ENCODE results near the gene FBLN2. TPM values are rescaled to one million over a fixed set of nuclear protein-coding genes. Genes with fewer than 3 reads are reported as not detected.
A peak's percentile ranks its signal among the peaks of the same experiment; 100 is the strongest.

FBLN2 gene
- total RNA-seq, 4 donors from 2014 or later = 6.3 to 122 (median 25.7) TPM

DNA sequence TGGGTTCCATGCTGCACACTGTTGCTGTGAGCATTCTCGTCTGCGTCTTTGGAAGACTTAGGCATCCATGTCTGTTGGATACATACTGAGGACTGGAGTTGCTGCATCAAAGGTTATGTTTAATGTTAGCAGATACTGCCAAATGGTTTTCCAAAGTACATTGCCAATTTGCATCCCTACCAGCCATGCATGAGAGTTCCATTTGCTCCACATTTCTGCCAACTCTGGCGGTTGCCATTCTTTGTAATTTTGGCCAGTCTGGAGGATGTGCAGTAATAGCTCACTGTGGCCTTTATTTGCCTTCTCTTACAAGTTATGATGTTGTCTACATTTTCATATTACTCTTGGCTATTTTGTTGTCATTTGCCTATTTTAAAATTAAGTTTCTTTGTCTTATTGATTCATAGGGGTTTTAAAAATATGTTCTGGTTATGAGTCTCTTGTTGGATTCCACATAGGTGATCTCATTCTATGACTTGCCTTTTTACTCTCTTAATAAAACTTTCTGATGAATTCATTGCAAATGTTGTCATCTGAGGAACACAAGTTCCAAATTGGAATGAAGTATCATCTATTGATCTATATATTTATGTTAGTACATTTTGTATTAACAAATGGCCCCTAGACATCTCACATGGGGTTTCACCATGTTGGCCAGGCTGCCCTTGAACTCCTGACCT, 42.1 kb downstream of the FBLN2 start:
- no peak overlapping the region for H3K27ac ChIP-seq

DNA sequence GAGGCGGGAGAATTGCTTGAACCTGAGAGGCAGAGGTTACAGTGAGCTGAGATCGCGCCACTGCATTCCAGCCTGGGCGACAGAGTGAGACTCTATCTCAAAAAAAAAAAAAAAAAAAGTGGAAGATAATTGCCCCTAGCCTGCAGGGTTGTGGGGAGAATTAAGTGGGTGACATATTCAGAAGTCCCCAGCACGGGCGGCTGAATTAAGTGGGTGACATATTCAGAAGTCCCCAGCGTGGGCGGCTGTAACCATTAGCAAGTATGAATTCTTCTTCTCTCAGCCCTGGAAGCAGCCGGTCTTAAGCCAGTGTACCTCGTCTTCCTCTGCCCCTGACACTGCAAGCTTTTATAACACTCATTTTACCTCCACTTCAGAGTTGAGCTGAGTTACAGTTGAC, 44.7 kb downstream of the FBLN2 start:
- H3K4me1 ChIP-seq = peaks cover 0 to 47% (median 5%) of the 10 kb centered on the region in 3 donors
- H3K27me3 ChIP-seq = peaks cover 0 to 6% (median 0%) of the 10 kb centered on the region in 4 donors
- H3K27ac ChIP-seq = no peak overlapping the region
- no peak overlapping the region for H3K4me3 ChIP-seq
- 81 to 84% methylated on average over 6 to 8 of the region's 10 CpGs for WGBS, 2 donors
- TF ChIP-seq POLR2A (IDR thresholded peaks at IDR 0.05) = no peak
- TF ChIP-seq, protein P1, sequence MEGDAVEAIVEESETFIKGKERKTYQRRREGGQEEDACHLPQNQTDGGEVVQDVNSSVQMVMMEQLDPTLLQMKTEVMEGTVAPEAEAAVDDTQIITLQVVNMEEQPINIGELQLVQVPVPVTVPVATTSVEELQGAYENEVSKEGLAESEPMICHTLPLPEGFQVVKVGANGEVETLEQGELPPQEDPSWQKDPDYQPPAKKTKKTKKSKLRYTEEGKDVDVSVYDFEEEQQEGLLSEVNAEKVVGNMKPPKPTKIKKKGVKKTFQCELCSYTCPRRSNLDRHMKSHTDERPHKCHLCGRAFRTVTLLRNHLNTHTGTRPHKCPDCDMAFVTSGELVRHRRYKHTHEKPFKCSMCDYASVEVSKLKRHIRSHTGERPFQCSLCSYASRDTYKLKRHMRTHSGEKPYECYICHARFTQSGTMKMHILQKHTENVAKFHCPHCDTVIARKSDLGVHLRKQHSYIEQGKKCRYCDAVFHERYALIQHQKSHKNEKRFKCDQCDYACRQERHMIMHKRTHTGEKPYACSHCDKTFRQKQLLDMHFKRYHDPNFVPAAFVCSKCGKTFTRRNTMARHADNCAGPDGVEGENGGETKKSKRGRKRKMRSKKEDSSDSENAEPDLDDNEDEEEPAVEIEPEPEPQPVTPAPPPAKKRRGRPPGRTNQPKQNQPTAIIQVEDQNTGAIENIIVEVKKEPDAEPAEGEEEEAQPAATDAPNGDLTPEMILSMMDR (IDR thresholded peaks at IDR 0.05) = no peak
- intact Hi-C loops (cut with DNase I) = no loop called here
- H3K36me3 ChIP-seq = no peaks in the 10 kb centered on the region
- no peak for DNase-seq
- H3K9me3 ChIP-seq = no peaks in the 10 kb centered on the region

More for the DNA sequence above, 42.1 kb downstream of the FBLN2 start:
- Histone ChIP-seq H3K27me3 (peaks cover 0 to 6% (median 0%) of the 10 kb centered on the region in 4 donors), H3K9me3 (no peaks in the 10 kb centered on the region), H3K4me1 (peaks cover 0 to 34% (median 5%) of the 10 kb centered on the region in 3 donors), H3K4me3 (no peak overlapping the region), H3K36me3 (no peaks in the 10 kb centered on the region)
- intact Hi-C loops (cut with DNase I) = no loop called here
- WGBS, 2 donors = 91 to 92% methylated on average over 3 of the region's 3 CpGs
- no peak for DNase-seq
- no peak for TF ChIP-seq POLR2A (IDR thresholded peaks at IDR 0.05)
- TF ChIP-seq, protein P1 (IDR thresholded peaks at IDR 0.05) = no peak

DNA sequence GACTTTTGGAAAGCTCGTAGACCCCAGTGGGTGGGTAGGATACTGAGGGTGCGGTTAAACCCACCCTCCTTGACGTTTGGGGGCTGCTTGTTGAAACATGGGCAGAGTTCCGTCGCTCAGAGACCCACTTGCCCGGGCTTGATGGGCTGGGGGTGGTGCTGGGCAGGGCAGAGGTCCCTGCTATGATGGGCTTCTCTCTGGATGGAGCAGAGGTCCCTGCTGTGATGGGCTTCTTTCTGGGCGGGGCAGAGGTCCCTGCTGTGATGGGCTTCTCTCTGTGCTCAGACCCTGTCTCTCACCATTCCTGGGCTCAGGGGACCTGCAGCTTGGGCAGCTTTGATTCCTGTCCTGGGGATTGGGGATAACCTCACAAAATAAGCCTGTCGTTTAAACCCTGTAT, 45.2 kb downstream of the FBLN2 start:
- Histone ChIP-seq H3K27me3 (peaks cover 0 to 6% (median 0%) of the 10 kb centered on the region in 4 donors), H3K4me3 (no peak overlapping the region), H3K36me3 (no peaks in the 10 kb centered on the region), H3K27ac (no peak overlapping the region), H3K4me1 (peaks cover 0 to 52% (median 5%) of the 10 kb centered on the region in 3 donors), H3K9me3 (no peaks in the 10 kb centered on the region)
- TF ChIP-seq, protein P1 (IDR thresholded peaks at IDR 0.05) = no peak
- no peak for TF ChIP-seq POLR2A (IDR thresholded peaks at IDR 0.05)
- intact Hi-C loops (cut with DNase I) = no loop called here
- no peak for DNase-seq
- WGBS, 2 donors = 72 to 100% methylated on average over 1 to 6 of the region's 8 CpGs

DNA sequence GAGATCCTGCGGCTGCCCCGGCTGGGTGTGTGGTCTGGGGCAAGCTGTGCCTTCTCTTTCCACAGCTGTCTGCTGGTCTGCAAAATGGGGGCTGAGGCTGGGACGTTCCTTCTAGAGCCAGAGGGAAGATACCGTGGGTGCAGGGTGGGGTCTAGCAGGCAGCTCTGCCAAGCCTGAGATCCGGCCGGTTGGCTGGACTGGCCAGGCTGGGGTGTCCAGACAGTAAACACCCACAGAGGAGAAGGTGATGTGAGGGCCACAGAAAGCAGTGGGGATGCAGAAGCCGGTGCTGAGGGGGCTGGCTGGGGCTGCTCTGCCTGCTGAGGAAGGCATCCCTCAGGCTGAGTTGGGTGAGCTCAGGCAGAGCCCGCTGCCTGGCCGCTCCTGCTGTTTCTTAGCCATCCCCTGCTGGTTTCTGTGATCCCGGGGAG, 46.1 kb downstream of the FBLN2 start:
- Histone ChIP-seq H3K27me3 (peaks cover 0 to 6% (median 0%) of the 10 kb centered on the region in 4 donors), H3K27ac (peak overlapping the region in 1 of 4 donors; percentile 9), H3K4me1 (peaks cover 0 to 57% (median 5%) of the 10 kb centered on the region in 3 donors), H3K36me3 (no peaks in the 10 kb centered on the region), H3K9me3 (no peaks in the 10 kb centered on the region), H3K4me3 (no peak overlapping the region)
- TF ChIP-seq POLR2A (IDR thresholded peaks at IDR 0.05) = no peak
- TF ChIP-seq, protein P1 (IDR thresholded peaks at IDR 0.05) = no peak
- intact Hi-C loops (cut with DNase I) = no loop called here
- WGBS, 2 donors = 14 to 48% methylated on average over 1 to 7 of the region's 10 CpGs
- no peak for DNase-seq

DNA sequence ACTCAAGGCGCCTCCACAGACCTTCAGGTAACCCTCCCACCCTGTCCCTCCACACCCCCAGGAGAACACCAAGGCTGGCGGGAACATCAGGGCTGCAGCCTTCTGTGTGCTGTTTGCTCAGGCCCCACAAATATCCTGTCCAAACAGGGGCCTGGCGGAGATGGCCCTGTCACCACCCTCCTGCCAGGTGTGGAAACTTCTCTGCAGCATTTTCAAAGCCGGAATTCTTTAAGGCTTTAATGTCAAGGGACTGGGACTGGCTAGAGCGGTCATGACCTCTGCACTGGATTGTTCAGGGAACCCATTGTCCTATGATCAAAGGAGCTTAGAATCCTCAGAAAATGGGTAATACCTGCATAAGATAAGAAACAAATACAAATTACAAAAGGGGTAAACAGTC, 46.6 kb downstream of the FBLN2 start:
- no peak overlapping the region for H3K4me3 ChIP-seq
- no peak for DNase-seq
- peak overlapping the region in 1 of 4 donors; percentile 9 for H3K27ac ChIP-seq
- H3K9me3 ChIP-seq = no peaks in the 10 kb centered on the region
- H3K4me1 ChIP-seq = peaks cover 0 to 57% (median 5%) of the 10 kb centered on the region in 3 donors
- peaks cover 0 to 6% (median 0%) of the 10 kb centered on the region in 4 donors for H3K27me3 ChIP-seq
- 71 to 93% methylated on average over 5 of the region's 5 CpGs for WGBS, 2 donors
- no peaks in the 10 kb centered on the region for H3K36me3 ChIP-seq
- no peak for TF ChIP-seq POLR2A (IDR thresholded peaks at IDR 0.05)
- TF ChIP-seq, protein P1 (IDR thresholded peaks at IDR 0.05) = no peak
- intact Hi-C loops (cut with DNase I) = no loop called here
